Subcutaneous adipose tissue (tissue), 4 donors: ENCODE data around the gene SUN5. TPM values are rescaled to one million over a fixed set of nuclear protein-coding genes. Genes with fewer than 3 reads are reported as not detected.

Experiments
- total RNA-seq, 4 donors: library from RNA; depleted of rRNA; stranded (reverse); fragments of >200 nt; gene quantifications; one replicate each; pipeline ENCODE4 v1.1.0, GENCODE V29; 2016
- TF ChIP-seq, protein P1 (sequence below): fragments of 450-650 bp; IDR thresholded peaks from one replicate; pipeline ENCODE4 v1.5.1; 2016; ENCODE audit warnings: low read depth, mild to moderate bottlenecking, control low read depth, antibody characterized with exemption, moderate library complexity

SUN5 gene
- total RNA-seq, 4 donors from 2014 or later = not detected

DNA sequence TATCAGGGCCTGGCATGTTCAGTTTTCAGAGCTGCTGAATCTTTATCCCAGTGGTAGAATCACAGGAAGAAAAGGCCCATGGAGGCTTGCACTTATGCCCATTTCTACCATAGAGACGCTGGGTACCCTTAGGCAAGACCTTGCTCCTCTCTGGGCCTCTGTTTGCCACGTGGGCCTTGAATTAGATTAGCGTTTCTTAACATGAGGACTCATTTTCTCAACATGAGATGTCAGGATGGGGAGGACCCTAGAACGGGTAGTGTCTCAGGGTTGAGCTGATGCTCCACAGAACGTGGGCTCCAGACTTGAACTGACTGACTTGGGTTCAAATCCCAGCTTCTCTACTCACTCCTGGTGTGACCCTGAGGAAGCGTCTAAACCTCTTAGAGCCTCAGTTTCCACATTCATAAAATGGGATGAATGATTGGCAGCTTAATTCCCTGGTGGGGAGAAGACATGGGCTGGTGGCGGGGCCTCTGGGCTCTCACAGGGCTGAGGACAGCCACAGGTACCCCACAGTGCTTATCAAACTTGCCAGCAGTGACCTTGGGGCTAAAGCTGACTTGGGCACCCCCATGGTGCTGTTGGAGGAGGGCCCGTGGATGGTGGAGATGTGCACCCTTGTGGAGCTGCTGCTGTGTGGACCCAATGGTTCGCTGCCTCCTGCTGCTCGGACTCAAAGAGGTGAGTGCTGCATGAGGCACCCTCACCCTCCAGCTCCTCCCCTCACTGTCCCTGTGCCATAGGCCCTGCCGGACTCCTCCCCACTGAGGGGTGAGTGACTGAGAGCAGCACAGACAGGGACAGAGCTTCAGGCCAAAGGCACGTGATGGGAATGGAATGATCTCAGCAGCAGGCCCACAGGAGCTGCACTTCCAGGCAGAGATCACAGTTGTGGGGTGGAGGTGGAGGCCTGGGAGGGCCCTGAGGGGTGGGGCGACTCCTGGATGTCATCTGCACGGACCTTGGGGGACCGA, 28.2 kb downstream of the SUN5 start:
- TF ChIP-seq, protein P1, sequence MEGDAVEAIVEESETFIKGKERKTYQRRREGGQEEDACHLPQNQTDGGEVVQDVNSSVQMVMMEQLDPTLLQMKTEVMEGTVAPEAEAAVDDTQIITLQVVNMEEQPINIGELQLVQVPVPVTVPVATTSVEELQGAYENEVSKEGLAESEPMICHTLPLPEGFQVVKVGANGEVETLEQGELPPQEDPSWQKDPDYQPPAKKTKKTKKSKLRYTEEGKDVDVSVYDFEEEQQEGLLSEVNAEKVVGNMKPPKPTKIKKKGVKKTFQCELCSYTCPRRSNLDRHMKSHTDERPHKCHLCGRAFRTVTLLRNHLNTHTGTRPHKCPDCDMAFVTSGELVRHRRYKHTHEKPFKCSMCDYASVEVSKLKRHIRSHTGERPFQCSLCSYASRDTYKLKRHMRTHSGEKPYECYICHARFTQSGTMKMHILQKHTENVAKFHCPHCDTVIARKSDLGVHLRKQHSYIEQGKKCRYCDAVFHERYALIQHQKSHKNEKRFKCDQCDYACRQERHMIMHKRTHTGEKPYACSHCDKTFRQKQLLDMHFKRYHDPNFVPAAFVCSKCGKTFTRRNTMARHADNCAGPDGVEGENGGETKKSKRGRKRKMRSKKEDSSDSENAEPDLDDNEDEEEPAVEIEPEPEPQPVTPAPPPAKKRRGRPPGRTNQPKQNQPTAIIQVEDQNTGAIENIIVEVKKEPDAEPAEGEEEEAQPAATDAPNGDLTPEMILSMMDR = no peak

DNA sequence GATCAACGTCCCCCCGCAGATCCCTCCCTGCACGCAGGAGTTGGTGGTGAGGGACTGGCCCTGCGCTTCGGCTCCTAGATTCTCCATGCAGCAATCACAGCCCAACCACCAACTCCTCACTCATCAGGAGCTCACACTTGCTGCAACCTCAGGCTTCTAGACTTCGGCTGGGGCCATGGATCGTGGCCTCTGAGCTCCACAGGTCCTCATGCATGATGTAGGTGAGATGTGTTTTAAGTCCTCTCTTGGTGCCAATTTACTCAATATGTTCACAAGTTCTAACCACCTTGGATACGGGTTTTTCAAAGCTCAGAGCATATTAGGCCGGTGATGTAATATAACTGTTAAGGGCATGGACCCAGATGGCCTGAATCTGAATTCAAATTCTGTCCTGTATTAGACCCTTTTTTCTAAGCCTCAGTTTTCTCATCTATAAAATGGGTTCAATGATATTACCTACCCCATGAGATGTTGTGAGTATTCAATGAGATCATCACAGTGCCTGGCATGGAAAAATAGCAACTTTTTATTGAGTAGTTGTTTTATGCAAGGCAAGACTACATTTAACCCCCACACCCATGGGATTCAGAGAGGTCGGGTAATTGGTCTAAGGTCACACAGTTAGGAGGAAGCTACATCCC, 31.0 kb downstream of the SUN5 start:
- TF ChIP-seq, protein P1 = no peak

DNA sequence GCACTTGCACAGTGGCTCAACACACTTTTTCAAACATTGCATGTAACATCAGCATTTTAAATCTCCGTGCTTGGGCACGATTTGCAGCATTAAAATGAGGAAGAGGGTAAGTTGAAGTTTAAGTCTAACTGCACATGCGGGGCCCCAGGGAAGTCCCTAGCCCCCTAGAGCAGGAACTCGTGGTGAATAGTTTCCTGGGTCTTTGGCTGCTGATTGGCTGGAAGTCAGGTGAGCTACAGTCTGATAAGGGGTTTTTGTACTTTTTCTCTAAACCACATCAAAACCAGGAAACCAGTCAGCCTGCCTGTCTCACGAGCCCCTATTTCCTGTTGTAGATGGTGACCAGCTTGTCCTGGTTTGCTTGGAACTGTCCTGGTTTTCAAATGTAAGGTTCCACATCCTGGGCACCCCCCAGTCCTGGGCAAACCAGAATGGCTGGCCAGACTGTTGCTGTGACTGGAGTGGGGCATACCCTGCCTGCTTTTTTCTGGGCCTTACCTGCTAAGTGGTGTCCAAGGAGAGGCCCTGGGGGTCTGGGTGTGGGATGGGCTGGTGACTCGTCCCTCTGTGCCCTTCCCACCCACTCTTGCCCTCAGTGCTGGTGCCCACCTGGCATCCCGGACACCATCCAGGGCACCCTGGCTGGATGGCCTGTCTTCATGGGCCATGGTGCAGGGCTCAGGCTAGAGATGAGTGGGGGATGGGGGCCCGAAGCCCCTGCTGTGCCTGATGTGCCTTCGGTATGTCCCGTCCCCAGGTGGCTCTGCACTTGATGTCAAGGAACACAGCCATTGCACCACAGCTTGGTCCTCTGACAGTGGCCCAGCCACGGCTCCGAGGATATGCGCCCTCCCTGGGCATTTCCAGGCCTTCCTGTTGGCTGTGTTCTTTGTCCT, 31.8 kb downstream of the SUN5 start:
- TF ChIP-seq, protein P1 = no peak

DNA sequence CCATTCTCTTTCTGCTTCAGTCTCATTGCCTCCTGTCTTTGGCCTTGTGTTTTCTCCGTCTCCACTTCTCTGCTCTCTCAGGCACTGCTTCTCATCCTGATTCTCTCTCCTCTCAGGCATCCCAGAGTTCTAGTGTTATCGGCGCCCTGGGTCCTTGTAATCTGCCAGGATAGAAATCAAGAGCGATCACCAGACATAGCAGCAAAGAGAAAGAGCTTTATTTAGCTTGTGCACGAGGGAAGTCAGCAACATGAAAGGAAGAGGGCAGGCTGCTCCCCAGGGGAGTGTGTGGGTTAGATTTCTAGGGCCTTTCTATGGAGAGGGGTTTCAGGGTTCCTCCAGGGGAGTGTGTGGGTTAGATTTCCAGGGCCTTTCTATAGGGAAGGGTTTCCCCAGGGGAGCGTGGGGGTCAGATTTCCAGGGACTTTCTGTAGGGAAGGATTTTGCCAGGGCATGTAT, 32.5 kb downstream of the SUN5 start:
- TF ChIP-seq, protein P1 = no peak

DNA sequence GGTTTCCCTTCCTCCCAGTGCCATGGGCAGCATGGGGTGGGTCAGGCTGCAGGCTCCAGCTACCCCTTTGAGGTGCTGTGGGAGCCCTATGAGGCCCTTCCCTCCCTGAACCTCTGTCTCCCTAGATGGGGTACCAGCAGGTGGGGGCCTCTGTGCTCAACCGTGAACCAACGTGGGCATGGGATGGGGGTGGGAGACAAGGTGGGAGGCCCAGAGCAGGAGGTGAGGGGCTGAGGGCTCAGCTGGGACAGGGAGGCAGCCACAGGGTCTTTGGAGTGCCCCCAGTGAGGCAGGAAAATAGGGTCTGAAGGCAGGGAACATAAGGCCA, 33.3 kb downstream of the SUN5 start:
- TF ChIP-seq, protein P1 = no peak

DNA sequence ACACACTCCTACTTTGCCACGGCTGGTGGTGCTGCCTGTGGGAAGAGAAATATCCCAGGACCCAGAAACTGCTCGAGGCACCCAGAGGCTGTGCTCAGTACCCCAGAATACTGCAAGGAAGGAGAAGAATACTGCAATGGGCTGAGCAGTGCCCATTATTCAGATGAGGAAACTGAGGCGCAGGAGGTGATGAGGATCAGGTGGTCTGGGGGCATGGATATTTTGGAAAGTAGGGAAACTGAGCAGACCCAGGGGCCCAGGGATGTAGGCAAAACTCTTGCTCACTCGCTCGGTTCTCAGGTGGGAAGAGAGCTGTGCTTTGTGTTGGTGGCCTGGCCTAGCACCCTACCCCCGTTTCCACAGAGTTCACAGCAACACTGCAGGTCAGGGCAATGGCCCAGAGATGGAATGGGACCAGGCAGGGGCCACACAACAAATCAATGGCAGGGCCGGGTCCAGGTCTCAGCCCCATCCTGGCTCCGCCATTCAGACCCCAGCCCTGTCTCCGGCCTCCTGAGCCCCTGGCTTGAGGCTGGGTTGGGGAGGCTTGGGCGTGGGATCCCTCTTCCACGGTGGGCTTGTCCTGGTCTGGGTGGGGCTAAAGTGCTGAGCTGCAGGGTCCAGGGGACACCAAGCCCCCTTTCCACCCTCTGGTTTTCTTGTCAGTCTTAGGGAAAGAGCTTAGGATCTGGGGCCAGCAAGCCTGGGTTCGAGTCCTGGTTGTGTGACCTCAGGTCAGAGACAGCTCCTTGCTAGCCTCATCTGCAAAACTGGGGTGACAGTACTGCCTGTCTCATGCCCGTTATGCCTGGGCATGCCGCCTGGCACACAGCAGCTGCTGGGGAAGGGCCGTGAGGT, 33.9 kb downstream of the SUN5 start:
- TF ChIP-seq, protein P1 = no peak
